PC-9 (cell line): ENCODE results near the gene ABR. TPM values are rescaled to one million over a fixed set of nuclear protein-coding genes. Genes with fewer than 3 reads are reported as not detected.

Experiments
- BruUV-seq: library from RNA; stranded (reverse); fragments of 400-500 nt; replicated peaks from 2 replicates; lab custom pipeline; 2021; lab: Mats Ljungman, UMichigan
- CTCF ChIA-PET: fragments of 300-600 bp; sonication (Branson Sonifier 250); formaldehyde crosslinking; loops from one replicate; lab custom pipeline; 2022; ENCODE audit warnings: antibody characterized with exemption; lab: Charles Lee
- POLR2A ChIA-PET: fragments of 300-600 bp; sonication (Branson Sonifier 250); formaldehyde crosslinking; loops from one replicate; lab custom pipeline; 2022; ENCODE audit warnings: antibody characterized with exemption; ENCODE audit not compliant: unreplicated experiment; lab: Charles Lee
- DNase-seq, 2 experiments: peaks; one replicate each; pipeline versions ENCODE4 v3.0.0 to v3.0.0-alpha.2; 2015 to 2022; ENCODE audit warnings: mixed read lengths in 1 of 2
- H2AFZ ChIP-seq: fragments of 200-600 bp; sonication (generic); 2 replicates; pipeline ENCODE4 v1.8.1; 2017; ENCODE audit warnings: antibody characterized with exemption
- H3F3A ChIP-seq: fragments of 200-600 bp; sonication (generic); 2 replicates; pipeline ENCODE4 v1.8.1; 2017; ENCODE audit warnings: antibody characterized with exemption, mild to moderate bottlenecking, low read depth; ENCODE audit not compliant: insufficient read depth
- H3K27ac ChIP-seq: fragments of 200-600 bp; sonication (generic); 2 replicates; pipeline ENCODE4 v1.6.1; 2016; ENCODE audit warnings: mixed run types
- H3K27me3 ChIP-seq: fragments of 200-600 bp; sonication (generic); 2 replicates; pipeline ENCODE4 v1.6.1; 2016; ENCODE audit warnings: low read depth, mixed run types; ENCODE audit not compliant: insufficient read depth
- H3K36me3 ChIP-seq: fragments of 200-600 bp; sonication (generic); 2 replicates; pipeline ENCODE4 v1.6.1; 2016; ENCODE audit warnings: low read depth, mixed run types
- H3K4me1 ChIP-seq: fragments of 200-600 bp; sonication (generic); replicated peaks from 2 replicates; pipeline ENCODE4 v1.6.1; 2016; ENCODE audit warnings: mixed run types; ENCODE audit not compliant: insufficient read depth
- H3K4me2 ChIP-seq: fragments of 200-600 bp; sonication (generic); 2 replicates; pipeline ENCODE4 v1.6.1; 2017; ENCODE audit warnings: mixed run types
- H3K4me3 ChIP-seq: fragments of 200-600 bp; sonication (generic); 2 replicates; pipeline ENCODE4 v1.6.1; 2016; ENCODE audit warnings: mixed run types
- H3K79me2 ChIP-seq: fragments of 200-600 bp; sonication (generic); 2 replicates; pipeline ENCODE4 v1.6.1; 2017; ENCODE audit warnings: low read depth, mixed run types
- H3K9me2 ChIP-seq: fragments of 200-600 bp; sonication (generic); 2 replicates; pipeline ENCODE4 v1.8.1; 2017; ENCODE audit warnings: mild to moderate bottlenecking; ENCODE audit not compliant: insufficient read depth
- H3K9me3 ChIP-seq: fragments of 200-600 bp; sonication (generic); 2 replicates; pipeline ENCODE4 v1.8.1; 2016; ENCODE audit warnings: low read depth; ENCODE audit not compliant: insufficient read depth
- H4K20me1 ChIP-seq: fragments of 200-600 bp; sonication (generic); 2 replicates; pipeline ENCODE4 v1.8.1; 2017; ENCODE audit not compliant: insufficient read depth
- CTCF ChIP-seq: fragments of 200-600 bp; sonication (generic); conservative IDR thresholded peaks from 2 replicates; pipeline ENCODE4 v1.6.1; 2017; ENCODE audit warnings: mixed run types, antibody characterized with exemption, mild to moderate bottlenecking, moderate library complexity
- EZH2 ChIP-seq: fragments of 200-600 bp; sonication (generic); IDR thresholded peaks from 2 replicates; pipeline ENCODE4 v1.8.0; 2017; ENCODE audit warnings: antibody characterized with exemption, low read depth
- intact Hi-C: fragments of 100-400 bp; cut with micrococcal nuclease; formaldehyde crosslinking; loops from one replicate; pipeline ENCODE4 v1.10.0; 2022; ENCODE audit not compliant: unreplicated experiment
- total RNA-seq: library from RNA; stranded (reverse); gene quantifications from 2 replicates; pipeline ENCODE4 v1.2.3, GENCODE V29; 2021

Gene ABR
- total RNA-seq, 1 experiment from 2014 or later = 76.0 TPM

GRCh38 chr17:1227917-1228780 is 48.4 kb upstream of the ABR start:
- Histone ChIP-seq H3K4me2 (no peak overlapping the region), H4K20me1 (no peaks in the 10 kb centered on the region), H3K4me3 (no peak overlapping the region), H2AFZ (no peak overlapping the region), H3F3A (peaks cover 14% of the 10 kb centered on the region; the same call in 1 of the 2 replicates), H3K36me3 (no peaks in the 10 kb centered on the region), H3K79me2 (no peaks in the 10 kb centered on the region), H3K4me1 (no peaks in the 10 kb centered on the region), H3K27ac (no peak overlapping the region), H3K9me3 (no peaks in the 10 kb centered on the region), H3K27me3 (peaks cover 35% of the 10 kb centered on the region), H3K9me2 (no peaks in the 10 kb centered on the region)
- no TSS peak for BruUV-seq
- POLR2A ChIA-PET = interaction anchor here (0.6 kb wide), 1 partner anchor 882 kb away, joined by 24 read pairs; no protein-coding TSS in a partner anchor
- TF ChIP-seq EZH2 (no peak), CTCF (no peak)
- intact Hi-C loops = no loop called here
- CTCF ChIA-PET = interaction anchor here (0.5 to 0.6 kb wide), 2 partner anchors 32 to 681 kb away, joined by 4 to 5 read pairs; no protein-coding TSS in a partner anchor
- DNase-seq = no peak

GRCh38 chr17:1227365-1227764 is 47.6 kb upstream of the ABR start:
- H4K20me1 ChIP-seq = no peaks in the 10 kb centered on the region
- no peaks in the 10 kb centered on the region for H3K36me3 ChIP-seq
- intact Hi-C loops = no loop called here
- no peak overlapping the region for H3K4me3 ChIP-seq
- no peaks in the 10 kb centered on the region for H3K9me3 ChIP-seq
- no peaks in the 10 kb centered on the region for H3K4me1 ChIP-seq
- ChIA-PET POLR2A (interaction anchor here (0.6 kb wide), 1 partner anchor 883 kb away, joined by 24 read pairs; no protein-coding TSS in a partner anchor), CTCF (no interaction called here)
- no peak for DNase-seq
- peaks cover 35% of the 10 kb centered on the region for H3K27me3 ChIP-seq
- BruUV-seq = no TSS peak
- H3K79me2 ChIP-seq = no peaks in the 10 kb centered on the region
- no peaks in the 10 kb centered on the region for H3K9me2 ChIP-seq
- no peak for TF ChIP-seq EZH2
- no peak overlapping the region for H2AFZ ChIP-seq
- H3K27ac ChIP-seq = no peak overlapping the region
- peaks cover 19% of the 10 kb centered on the region; the same call in 1 of the 2 replicates for H3F3A ChIP-seq
- no peak overlapping the region for H3K4me2 ChIP-seq

GRCh38 chr17:1226308-1226707 is 46.5 kb upstream of the ABR start:
- DNase-seq = no peak
- ChIA-PET POLR2A (no interaction called here), CTCF (interaction anchor here (0.6 kb wide), 1 partner anchor 25 kb away, joined by 4 read pairs; no protein-coding TSS in a partner anchor)
- no TSS peak for BruUV-seq
- H3K79me2 ChIP-seq = no peaks in the 10 kb centered on the region
- H3K4me3 ChIP-seq = no peak overlapping the region
- H3K9me3 ChIP-seq = no peaks in the 10 kb centered on the region
- peaks cover 28% of the 10 kb centered on the region for H3K27me3 ChIP-seq
- no peaks in the 10 kb centered on the region for H3K36me3 ChIP-seq
- H3K4me2 ChIP-seq = no peak overlapping the region
- intact Hi-C loops = no loop called here
- no peaks in the 10 kb centered on the region for H3K9me2 ChIP-seq
- TF ChIP-seq CTCF (no peak), EZH2 (no peak)
- no peak overlapping the region for H2AFZ ChIP-seq
- H3K4me1 ChIP-seq = peaks cover 5% of the 10 kb centered on the region; the same call in 1 of the 2 replicates
- no peak overlapping the region for H3K27ac ChIP-seq
- H4K20me1 ChIP-seq = no peaks in the 10 kb centered on the region
- peaks cover 26% of the 10 kb centered on the region; the same call in 1 of the 2 replicates for H3F3A ChIP-seq
